ENCODE measurements around the gene MUC4.
"Not testable (repeated sequence)": the region's sequence is repeated elsewhere in the genome, so short reads cannot be mapped to it uniquely, and the experiment has no call there.

The MUC4 gene

GRCh38 chr3:195788711-195789581 is 22.8 kb downstream of the MUC4 start:
- DNase-seq (ENCODE audit: low spot score): no peak

- DNase-seq (ENCODE audit: low spot score): not testable (repeated sequence)
These were observed 25.8 kb downstream of the MUC4 start for GRCh38 chr3:195785781-195786405.

GRCh38 chr3:195784031-195784430 is 27.7 kb downstream of the MUC4 start:
- DNase-seq (ENCODE audit: low spot score): not testable (repeated sequence)

- DNase-seq (ENCODE audit: low spot score): not testable (repeated sequence)
These were observed 30.5 kb downstream of the MUC4 start for GRCh38 chr3:195781236-195781635.

DNA sequence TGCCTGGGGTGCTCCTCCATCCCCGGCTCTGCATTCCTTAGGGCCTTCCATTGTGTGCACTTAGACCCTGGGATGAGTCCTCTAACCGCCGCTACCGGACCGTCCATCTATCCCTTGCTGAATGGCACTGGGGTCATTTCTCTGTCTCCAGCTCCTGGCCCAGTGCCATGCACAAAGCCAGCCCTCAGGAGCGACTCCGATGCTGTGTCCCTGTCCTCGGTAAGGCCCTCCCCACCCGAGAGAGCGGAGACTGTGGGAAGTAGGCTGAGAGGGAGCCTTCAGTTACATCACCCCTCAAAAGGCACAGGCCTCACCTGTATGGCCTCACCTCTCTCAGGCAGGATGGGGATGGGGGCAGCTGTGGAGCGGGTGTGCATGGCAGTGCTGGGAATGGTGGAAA is 33.8 kb downstream of the MUC4 start:
- no peak for DNase-seq (ENCODE audit: low spot score)

GRCh38 chr3:195774917-195775316 is 36.8 kb downstream of the MUC4 start:
- peak; percentile 28 for DNase-seq (ENCODE audit: low spot score)

DNA sequence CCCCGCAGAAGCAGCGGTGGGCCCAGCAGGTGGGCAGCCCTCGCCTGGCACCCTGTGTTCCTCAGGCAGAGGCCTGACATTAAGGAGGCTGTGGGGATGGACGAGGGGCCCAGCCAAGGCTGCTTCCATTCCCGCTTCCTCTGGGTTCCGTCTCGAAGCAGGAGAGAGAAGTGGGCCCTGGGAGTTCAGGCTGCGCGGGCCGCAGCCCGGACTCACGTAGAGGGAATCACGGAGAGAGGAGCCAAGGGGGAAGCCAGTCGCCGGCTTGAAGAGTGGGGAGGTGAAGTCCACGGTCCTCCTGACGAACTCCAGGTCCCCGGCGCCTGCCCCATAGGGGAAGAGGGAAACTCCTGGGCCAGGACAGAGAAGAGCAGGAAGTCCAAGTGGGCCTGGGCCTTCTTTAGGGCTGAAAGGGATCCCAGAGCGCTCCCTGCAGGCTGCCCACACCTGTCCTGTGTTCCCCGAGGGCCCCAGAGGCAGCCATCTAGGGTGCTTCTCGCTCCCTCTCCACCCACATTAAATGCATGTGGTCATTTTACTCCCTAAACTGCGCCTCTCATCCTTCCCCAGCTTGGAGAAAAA is 37.7 kb downstream of the MUC4 start:
- DNase-seq (ENCODE audit: low spot score): no peak

- DNase-seq (ENCODE audit: low spot score): no peak
These were observed 40.0 kb downstream of the MUC4 start for GRCh38 chr3:195771646-195772300.

DNA sequence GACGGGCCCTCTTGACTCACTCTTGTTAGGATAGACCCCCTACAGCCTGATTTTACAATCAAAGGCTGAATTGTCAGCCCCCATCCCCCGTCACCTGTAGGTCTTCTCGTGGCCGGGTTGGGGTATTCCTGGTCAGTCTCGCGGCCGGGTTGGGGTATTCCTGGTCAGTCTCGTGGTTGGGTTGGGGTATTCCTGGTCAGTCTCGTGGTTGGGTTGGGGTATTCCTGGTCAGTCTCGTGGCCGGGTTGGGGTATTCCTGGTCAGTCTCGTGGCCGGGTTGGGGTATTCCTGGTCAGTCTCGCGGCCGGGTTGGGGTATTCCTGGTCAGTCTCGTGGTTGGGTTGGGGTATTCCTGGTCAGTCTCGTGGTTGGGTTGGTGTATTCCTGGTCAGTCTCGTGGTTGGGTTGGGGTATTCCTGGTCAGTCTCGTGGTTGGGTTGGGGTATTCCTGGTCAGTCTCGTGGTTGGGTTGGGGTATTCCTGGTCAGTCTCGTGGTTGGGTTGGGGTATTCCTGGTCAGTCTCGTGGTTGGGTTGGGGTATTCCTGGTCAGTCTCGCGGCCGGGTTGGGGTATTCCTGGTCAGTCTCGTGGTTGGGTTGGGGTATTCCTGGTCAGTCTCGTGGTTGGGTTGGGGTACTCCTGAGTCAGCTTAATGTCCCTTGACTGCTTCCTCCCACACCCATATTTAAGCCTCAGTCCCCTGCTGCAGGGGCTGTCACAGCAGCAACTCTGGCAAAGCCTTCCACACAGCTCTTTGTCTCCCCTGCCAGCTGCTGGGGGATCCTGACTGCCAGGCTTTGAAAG is 40.7 kb downstream of the MUC4 start:
- DNase-seq (ENCODE audit: low spot score): not testable (repeated sequence)

- DNase-seq (ENCODE audit: low spot score): no peak
These were observed 41.5 kb downstream of the MUC4 start for GRCh38 chr3:195770081-195770840.

DNA sequence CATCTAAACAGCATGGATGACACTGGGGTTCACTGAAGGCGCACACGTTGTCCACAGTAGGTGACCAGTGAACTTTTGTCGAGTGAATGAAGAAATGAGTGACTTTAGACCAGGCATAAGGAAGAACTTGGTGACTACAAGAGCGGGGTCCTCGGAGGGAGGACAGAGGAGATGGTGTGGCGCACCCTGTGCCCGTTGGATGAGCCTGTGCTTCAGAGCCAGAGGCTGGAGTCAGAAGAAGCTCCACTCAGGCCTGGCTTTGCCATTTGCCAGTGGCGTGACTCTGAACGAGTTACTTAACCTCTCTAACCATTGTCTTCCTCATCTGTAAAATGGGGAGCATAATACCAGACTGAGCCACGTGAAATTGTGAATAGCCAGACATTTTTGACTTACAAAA is 42.2 kb downstream of the MUC4 start:
- no peak for DNase-seq (ENCODE audit: low spot score)

DNA sequence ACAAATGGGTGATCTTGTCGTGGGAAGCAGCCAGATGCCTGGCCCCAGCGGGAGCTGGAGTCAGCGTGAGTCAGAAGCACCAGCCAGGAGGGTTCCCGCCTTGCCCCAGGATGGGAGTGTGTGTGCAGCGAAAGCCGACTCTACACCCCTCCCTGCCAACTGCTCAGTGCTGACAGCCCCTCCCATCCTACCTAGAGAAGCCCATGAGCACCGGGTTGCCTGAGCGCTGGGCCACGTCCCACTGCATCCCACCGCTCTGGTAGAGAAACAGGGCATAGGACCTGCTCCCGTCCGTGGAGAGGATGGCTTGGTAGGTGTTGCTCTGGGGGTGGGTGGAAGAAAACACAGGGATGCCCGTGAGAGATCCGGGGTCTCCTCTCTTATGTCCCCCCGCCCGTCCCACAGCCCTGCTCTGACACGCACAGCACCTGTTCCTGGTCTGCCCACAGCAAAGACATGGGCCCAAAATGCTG is 42.9 kb downstream of the MUC4 start:
- DNase-seq (ENCODE audit: low spot score): no peak

DNA sequence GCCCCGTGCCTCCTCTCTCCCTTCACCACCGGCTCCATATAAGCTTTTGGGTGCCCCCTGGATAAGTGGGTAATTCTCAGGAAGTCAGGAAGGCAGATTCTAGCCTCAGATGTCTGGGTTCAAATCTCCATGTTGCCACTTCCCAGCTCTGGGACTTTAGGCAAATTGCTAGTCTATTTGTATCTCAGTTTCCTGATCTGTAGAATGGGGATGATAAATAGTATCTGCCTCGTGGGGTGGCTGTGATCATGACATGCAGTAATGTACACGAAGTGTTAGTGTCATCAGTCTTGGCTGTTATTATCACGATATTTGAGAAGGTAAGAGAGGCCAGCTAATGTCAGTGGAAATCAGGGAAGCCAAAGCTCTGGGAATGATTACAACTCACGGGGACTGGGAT is 43.3 kb downstream of the MUC4 start:
- DNase-seq (ENCODE audit: low spot score): no peak

DNA sequence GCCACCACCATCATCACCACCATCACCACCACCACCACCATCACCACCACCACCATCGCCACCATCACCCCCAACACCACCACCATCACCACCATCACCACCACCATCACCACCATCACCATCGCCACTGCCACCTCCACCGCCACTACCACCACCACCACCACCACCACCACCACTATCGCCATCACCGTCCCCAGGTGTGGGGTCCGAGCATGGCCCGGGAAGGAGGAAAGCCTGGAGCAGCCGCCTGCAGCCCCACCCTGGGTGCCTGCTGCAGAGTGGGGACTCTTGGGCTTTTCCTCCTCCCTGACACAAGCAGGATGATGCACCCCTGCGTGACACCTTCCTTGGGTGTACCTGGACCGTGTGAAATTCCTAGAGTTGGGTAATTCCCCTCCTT is 43.9 kb downstream of the MUC4 start:
- no peak for DNase-seq (ENCODE audit: low spot score)

GRCh38 chr3:195766671-195767070 is 45.1 kb downstream of the MUC4 start:
- DNase-seq (ENCODE audit: low spot score): no peak

DNA sequence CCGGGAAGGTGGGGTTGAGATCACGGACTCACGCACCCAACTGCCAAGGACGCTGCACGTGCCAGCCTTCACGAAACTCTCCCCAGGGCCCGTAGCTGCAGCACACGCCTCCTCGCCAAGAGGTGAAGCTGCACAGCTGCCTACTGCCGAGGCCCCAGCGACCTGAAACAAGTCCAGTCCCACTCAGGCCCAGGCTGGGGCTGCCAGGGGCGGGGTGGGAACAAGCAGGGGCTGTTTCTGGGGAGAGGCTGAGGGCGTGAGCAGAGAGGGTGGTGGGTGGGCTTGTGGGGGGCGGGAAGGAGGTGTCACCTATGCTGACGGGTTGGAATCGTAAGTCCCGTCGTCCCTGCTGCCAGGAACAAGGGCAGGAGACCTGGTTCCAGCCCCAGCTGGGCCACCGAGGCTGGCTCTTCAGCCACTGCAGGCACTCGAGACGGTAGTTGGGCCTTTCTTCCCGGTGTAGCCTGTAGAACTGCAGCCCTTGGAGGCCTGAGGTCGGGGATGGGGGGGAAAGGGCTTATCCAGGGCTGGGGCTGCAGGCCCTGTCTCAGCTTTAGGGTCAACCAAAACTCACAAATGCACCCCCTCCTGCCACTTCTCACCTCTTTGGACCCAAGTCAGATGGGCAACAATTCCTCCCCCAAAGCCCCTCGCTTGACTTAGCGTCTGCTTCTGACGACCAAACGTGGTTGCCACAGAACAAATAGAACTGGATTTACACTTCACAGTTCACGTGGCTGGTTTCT is 46.6 kb downstream of the MUC4 start:
- no peak for DNase-seq (ENCODE audit: low spot score)

- DNase-seq (ENCODE audit: low spot score): no peak
These were observed 47.6 kb downstream of the MUC4 start for GRCh38 chr3:195763843-195764825.

DNA sequence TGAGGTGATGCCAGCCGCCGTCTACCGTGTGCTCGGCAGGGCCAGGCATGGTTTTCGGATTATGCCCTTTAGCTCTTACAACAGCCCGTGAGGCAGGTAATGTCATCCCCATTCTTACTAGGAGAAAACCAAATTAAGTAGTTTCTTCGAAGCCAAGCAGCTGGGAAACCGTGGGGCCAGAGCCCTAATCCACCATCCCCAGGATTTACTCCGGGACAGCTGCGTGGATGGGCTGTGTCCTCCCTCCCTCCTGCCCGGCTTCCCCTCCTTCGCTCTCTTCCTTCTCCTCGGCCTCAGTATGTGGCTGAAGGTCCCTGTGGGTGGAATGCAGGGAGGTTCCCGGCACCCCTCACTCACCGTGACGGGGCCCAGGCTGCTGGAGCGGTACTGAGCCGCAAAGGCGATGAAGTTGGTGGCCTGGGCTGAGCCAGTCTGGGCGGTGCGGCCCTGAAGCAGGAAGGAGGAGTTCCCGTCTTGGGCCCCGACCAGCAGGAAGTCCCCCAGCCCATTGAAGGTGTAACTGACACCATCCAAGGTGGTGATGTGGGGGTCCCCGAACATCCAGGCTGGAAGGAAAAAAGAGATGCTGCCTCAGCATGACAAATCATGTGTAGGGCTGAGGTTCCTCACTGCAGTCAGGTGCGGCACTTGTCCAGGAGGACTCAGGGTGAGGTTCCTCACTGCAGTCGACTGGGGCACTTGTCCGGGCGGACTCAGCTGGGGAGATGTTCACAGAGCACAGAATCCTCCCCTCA is 48.5 kb downstream of the MUC4 start:
- DNase-seq (ENCODE audit: low spot score): no peak
